ENCODE measurements around the gene CYP51A1.
"Not testable (repeated sequence)": the region's sequence is repeated elsewhere in the genome, so short reads cannot be mapped to it uniquely, and the experiment has no call there.

Gene CYP51A1

DNA sequence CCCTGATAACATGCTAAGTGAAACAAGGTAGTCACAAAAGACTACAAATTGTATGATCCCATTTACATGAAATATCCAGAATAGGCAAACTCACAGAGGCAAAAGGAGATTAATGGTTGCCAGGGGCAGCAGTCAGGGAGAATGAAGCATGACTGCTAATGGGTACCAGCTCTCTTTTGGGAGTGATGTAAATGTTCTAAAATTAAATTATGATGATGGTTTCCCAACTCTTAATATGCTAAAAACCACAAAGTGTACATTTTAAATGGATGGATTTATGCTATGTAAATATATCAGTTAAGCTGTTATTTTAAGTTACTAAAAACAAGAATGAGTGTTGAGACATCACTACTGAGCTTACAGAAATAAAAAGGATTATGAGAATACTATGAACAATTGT, 12.6 kb downstream of the CYP51A1 start:
- no peak for DNase-seq

DNA sequence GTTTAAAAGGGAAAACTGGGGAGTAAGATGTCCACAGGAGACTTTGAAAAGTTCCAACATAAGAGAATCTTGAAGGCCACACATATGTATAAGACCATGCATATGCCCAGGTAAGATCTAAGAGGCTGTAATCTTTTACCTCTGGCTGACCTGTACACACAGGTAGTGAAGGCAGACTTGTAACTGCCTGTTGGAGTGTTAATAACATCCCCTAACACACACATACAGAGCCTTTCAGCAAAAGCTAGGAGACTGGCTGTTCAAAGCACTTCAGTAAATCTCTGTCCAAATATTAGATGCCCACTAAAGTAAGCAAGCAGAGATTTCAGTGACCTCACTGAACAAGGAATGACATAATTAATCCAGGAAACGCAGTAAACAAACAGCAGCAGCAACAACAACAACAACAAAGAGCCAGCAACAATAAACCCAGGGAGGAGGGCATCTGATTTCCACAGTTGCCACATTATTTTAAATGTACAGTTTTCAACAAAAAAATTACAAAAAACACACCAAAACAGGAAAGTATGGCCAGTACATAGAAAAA, 15.0 kb downstream of the CYP51A1 start:
- no peak for DNase-seq

DNA sequence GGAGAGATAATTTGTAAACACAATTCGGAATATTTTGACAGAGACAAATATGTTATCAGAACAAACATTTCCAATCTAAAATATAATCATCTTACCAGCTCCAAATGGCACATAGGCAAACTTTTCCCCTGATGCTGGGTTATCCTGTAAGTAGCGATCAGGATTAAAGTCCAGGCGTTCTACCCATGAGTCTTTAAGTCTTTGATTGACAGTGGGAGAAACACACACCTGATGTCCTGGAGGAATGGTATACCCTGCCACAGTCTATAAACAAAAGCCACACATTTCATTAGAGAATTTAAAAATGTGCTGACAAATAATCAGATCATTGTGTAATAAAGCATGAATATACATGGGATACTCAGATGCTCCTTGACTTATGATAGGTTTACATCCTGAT, 17.3 kb downstream of the CYP51A1 start:
- no peak for DNase-seq

DNA sequence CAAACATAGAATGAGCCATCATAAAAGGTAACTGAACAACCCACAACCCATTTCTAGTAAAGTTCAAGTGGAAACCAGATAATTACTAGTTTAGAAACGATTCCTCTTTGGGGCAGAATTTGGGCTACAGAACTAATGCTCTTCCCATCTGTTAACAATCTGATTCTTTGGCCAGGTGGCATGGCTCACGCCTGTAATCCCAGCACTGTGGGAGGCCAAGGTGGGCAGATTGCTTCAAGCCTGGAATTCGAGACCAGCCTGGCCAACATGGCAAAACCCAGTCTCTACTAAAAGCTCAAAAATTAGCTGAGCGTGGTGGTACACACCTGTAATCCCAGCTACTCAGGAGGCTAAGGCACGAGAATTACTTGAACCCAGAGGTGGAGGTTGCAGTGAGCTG, 18.5 kb downstream of the CYP51A1 start:
- DNase-seq, result no peak

DNA sequence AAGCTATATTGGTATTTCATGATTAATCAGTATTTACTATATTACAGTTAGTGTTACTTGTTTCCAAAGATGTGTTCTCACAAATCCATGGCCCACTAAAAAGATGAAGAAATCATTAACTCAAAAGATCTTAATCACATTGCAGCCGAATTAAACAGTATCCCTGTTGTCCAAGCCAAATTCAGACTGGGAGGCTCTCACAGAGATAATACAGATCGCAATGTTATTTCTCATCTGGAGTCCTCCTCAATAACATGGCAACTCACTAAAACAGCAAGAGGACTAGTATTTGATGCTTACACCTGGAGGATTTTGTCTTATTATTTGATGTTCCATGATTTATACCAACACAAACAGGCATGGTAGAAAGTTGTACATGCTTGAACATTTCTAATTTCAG, 23.4 kb downstream of the CYP51A1 start:
- DNase-seq, result no peak

DNA sequence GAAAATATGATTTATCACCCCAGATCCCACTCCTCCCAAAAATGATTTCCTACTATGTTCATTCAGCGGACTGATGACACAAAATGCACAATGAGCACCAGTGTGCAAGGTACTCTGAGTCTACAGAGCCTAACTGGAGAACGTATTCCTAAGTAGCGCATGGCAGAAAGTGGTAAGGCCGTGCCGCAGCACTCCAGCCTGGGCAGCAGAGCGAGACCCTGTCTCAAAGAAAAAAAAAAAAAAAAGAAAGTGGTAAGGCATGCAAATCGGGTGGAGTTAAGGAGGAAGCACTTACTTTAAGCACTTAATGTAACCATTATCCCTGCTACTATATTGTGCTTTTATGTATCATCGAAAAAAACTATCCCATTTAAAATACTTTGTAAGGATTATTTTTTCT, 25.5 kb downstream of the CYP51A1 start:
- no peak for DNase-seq

DNA sequence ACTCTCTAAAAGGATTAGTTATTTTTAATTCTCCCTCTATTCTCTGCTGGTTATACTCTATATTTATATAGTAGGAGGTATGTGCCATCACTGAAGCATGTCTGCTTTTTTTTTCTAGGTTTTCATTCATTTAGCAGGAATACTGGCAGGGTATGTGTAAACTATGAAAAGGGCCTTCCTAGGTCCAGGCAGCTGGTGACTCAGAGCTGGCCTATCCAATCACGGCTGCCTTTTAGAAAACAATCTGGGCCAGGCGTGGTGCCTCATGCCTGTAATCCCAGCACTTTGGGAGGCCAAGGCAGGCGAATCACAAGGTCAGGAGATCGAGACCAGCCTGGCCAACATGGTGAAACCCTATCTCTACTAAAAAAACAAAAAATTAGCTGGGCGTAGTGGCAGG, 31.4 kb downstream of the CYP51A1 start:
- DNase-seq, result not testable (repeated sequence)

DNA sequence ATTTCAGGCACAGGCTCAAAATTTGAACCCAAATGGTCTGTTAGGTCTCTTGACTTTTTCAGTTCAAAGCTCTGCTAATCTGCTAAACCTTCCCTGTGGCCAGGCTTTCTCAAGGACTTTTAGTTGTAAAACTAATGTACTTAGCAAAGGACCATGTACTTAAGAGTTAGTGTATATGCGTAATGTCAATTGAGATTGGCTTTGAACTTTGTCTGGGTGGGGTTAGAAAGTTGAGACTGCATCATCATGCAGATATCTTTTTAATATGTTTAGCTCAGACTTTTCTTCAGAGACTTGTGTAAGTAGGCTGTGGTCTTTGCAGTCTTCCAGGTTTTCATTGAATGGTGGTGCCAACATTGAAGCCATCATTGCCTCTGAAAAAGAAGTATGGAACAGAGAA, 33.7 kb downstream of the CYP51A1 start:
- no peak for DNase-seq

DNA sequence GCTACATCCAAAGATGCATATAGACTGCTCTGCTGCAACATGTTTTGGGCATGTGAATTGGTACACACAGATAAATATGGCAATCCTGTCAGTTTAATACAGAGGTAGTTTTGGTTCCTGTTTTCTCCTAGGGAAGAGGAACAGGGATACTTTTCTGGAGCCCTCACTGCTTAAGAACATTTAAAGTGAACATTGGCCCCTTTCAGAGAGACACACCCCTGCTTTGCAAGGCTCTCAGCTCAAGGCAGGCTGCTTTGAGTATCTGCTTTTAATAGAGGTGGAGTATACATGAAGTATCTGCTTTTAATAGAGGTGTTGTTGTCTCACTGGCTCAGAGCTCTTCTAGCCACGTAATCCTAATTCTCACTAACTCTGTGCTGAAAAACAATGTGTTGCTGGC, 38.9 kb downstream of the CYP51A1 start:
- no peak for DNase-seq

DNA sequence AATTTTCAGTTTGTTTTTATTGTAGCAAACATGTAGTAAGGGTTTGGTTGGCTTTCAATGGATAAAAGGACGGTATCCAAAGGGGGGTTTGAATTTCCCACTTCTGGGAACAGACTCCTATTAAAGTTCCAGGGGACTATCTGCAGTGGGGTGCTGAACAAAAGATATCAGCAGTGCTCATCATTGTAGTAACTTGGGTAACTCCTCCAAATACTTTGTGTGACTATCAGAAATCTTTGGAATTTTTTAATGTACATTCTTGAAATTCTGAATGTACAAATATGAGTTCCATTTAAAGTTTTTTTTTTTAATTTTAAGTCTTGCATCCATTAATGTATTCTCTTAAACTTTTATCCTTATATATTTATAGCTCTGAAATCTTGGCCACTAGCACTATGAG, 42.1 kb downstream of the CYP51A1 start:
- no peak for DNase-seq

DNA sequence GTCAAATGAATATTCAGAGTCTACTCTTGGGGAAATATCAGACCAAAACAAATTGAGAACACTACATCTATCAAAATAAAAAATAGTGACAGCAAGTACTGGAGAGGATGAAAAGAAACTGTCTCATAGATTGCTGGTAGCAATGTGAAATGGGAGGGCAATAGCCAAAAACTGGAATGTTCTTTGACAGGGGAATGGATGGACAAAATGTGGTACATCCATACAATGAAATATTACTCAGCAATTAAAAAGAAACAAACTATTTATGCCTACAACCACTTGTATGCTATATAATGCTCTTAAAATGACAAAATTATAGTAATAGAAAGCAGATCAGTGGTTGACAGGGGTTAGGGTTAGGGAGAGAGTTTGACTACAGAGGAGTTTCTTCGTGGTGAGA, 46.0 kb downstream of the CYP51A1 start:
- DNase-seq, result no peak

DNA sequence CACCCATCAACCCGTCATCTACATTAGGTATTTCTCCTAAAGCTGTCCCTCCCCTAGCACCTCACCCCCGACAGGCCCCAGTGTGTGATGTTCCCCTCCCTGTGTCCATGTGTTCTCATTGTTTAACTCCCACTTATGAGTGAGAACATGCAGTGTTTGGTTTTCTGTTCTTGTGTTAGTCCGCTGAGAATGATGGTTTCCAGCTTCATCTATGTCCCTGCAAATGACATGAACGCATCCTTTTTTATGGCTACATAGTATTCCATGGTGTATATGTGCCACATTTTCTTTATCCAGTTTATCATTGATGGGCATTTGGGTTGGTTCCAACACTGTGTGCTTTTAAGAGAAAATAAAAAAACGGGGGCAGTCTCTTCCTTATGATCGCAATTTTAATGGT, 50.4 kb downstream of the CYP51A1 start:
- DNase-seq, result not testable (repeated sequence)

DNA sequence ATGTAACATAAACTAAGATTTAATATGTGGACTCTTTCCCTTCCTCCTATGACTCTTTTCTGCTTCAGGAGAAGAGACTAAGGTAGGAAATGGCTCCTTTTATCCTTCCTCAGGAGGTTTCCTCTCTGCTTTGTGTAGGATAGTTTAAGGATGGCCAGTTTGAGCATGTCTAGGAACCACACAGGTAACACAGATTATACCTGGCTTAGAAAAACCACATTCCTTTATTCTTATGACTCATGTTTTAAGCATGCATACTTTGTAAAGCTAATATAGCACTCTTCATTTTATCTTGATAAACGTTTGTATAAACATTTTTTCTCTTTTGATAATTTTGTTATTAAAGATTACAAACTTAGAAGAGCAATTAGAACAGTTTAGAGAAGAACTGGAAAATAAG, 57.8 kb downstream of the CYP51A1 start:
- no peak for DNase-seq

DNA sequence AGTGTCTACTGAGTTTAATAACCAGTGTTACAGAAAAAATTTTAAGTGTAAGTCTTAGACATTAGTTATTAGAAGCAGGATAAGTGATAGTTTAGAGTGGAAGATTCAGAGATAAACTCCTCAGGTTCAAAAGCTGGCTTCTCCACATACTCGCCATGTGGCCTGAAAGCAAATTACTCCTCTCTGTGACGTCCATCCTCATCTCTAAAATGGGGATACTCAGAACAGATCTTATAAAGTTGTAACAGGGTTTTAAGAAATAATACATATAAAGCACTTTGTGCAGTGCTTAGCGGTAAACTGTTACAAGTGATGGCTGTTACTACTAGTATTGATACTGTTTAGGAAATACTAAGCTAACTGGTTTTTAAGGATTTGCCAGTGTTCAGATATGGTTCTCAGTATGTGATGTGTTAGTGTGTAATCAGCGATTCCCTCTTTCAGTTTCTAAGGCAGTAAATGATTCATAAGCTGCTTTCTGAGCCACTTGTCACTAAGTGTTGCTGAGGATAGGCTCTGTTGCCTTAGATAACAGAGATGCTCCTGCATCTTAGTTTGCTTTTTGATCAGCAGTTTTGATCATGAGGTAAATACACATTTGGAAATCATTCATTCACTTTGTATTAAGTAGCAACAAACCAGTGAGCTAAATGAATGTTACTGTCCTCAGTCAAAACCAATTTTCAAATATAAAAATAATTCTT, 58.7 kb downstream of the CYP51A1 start:
- no peak for DNase-seq

DNA sequence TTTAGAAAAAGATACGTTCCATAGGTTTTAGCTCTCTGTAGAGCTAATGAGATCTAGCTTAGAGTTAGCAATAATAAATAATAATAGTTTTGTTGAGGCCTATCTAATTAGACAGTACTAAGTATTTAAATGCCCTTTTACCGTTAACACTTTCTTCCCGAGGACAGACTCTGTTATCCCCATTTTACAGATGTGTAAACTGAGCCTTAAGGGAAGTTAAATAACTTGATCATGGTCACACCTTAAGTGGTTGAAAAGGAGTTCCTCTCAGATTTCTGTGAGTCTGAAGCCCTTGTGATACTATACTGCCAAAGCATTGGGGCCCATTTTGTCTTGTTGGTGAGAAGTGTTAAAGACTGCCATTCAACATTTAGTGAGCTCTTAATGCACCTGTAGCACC, 61.6 kb downstream of the CYP51A1 start:
- no peak for DNase-seq

DNA sequence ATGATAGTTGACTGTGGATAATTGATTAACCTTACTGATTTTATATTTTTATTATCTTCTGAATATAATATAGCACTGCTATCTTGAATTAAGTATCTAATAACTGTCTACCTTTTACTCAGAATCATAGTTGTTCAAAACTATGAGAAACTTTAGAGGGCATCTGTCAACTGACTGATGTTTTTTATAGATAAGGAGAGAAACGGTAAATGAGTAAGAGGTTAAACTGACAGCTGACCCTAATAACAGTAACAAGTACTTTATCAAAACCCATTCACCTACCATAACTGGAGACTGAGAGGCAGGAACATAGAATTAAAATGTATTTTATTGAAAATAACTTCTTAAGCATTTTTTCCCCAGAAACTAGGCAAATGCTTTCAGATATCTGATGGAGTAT, 62.2 kb downstream of the CYP51A1 start:
- no peak for DNase-seq

DNA sequence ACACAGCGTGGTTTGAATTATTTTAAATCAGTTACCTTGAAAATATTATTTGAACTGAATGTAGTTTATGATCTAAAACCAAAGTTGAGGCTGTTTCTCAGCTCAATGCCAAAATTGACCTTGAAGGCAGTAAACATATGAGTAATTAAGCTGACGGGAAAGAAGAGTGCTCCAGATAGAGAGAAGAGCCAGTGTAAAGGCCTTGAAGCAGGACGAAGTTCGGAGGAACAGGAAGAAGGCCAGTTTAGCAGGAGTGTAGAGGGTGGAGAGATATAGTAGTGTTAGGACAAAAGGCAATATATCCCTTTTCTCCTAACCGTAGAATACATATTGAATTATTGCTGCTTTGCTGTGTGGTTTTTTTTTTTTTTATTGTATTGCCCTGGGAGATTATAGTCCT, 63.2 kb downstream of the CYP51A1 start:
- no peak for DNase-seq

DNA sequence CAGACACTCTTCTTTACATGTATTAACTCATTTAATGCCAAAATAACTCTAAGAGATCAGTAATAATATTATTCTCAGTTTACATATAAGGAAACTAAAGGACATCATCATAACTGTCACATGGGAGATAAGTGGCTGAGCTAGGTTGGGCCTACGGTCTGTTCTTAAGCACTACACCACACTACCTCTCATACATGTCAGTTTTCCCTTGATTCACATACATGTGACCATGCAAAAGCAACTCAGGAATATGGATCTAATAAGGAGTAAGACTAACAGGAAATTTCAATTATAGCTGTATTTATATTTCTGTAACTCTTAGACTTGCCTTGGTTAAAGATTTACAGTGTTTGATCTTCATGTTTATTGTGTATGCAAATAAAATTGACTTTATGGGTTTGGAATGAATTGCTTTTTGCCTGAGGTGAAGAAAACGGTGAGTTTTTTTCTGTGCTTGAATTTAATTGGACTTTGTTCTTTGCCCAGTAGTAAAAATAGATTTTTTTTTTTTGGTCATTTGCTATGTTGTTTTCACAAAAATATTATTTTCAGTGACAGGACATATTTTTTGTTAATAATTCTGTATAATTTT, 69.7 kb downstream of the CYP51A1 start:
- no peak for DNase-seq
